Stimulated activated CD8-positive, alpha-beta memory T cell treated with anti-CD3 and anti-CD28 coated beads, Interleukin-15, amount 100 ng/mL, for 48 hours (primary cell): ENCODE results near the gene MPDZ.

ENCODE experiments used
- DNase-seq, 2 donors: peaks; one replicate each; pipeline ENCODE4 v3.0.0-alpha.2; 2020; ENCODE audit warnings: low read depth in 2 of 2

The MPDZ gene, protein sequence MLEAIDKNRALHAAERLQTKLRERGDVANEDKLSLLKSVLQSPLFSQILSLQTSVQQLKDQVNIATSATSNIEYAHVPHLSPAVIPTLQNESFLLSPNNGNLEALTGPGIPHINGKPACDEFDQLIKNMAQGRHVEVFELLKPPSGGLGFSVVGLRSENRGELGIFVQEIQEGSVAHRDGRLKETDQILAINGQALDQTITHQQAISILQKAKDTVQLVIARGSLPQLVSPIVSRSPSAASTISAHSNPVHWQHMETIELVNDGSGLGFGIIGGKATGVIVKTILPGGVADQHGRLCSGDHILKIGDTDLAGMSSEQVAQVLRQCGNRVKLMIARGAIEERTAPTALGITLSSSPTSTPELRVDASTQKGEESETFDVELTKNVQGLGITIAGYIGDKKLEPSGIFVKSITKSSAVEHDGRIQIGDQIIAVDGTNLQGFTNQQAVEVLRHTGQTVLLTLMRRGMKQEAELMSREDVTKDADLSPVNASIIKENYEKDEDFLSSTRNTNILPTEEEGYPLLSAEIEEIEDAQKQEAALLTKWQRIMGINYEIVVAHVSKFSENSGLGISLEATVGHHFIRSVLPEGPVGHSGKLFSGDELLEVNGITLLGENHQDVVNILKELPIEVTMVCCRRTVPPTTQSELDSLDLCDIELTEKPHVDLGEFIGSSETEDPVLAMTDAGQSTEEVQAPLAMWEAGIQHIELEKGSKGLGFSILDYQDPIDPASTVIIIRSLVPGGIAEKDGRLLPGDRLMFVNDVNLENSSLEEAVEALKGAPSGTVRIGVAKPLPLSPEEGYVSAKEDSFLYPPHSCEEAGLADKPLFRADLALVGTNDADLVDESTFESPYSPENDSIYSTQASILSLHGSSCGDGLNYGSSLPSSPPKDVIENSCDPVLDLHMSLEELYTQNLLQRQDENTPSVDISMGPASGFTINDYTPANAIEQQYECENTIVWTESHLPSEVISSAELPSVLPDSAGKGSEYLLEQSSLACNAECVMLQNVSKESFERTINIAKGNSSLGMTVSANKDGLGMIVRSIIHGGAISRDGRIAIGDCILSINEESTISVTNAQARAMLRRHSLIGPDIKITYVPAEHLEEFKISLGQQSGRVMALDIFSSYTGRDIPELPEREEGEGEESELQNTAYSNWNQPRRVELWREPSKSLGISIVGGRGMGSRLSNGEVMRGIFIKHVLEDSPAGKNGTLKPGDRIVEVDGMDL (N-terminal part only)

DNA sequence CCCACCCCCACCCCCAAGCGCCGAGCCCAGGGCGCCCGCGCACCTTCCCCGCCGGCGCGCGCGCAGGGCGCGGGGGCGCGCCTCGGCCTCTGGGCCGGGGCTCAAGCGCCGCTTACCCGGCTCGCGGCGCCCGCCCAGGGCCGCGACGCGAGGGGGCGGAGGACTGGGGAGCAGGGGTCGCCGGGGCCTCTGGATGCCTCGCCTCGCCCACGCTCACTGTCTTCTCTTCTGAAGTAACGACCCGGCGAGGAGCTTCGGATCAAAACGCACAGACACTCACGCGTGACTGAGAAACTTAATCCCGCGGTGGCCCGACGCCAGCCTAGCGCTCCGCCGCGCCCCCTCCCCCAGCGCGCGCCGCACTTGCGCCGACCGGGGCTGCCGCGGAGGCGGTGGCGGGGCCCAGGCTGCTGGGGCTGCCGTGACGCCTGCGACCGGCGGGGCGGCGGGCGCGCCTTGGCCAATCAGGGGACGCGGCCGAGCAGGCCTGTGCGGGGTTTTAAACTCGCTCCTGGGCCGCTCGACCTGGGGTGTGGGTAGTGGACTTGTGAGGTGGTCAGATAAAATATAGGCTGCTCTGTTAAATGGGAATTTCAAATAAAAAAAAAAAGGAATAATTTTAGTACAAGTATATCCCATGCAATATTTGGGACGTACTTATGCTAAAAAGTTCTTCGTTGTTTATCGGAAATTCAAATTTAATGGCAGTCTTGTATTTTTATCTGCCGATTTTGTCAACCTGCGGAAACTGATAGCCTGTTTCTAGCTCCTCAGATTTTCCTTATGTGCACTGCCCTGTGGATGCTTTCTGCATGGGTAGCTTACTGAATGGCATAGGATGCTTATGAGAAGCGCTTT is at the start of gene MPDZ:
MPDZ (minus strand) TSS at position 409 of the 858 bp plus-strand sequence. CDS start 29,377 bp downstream, outside the sequence.
- DNase-seq: no peak

- no peak for DNase-seq
These were observed 45.5 kb upstream of the MPDZ start for GRCh38 chr9:13324988-13325387.

DNA sequence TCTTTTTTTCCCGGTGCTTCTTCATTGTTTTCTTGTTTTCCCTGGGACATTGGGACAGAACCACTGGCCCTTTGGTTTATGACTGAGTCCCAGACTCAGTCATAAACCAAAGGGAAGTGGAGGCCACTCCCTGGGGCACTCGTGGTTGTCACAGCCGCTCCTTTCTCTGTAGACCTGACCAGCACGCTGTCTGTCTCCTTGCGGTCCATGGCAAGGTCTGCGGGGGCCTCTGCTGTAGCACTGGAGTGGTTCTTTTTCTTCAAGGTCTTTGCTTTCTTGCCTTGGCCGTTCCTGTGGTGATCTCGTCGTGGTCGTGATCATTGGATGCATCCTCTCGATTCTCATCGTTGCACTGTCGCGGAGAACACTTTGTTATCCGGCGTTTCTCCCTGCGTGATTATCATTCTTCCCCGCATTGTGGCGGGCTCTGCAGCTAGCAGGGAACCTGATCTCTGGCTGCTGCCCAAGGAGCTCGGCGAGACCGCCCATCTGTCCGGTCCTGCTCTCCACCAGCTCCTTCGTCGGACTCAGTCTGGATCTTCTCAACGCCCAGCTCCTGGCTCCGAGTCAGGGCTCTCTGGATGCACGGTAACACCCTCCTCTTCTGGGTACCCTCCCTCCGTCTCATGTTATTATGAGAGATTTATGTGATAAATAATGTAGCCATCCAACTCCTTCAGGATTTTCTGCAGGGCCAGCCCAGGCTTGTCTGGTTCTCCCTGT is 43.5 kb upstream of the MPDZ start:
- no peak for DNase-seq

DNA sequence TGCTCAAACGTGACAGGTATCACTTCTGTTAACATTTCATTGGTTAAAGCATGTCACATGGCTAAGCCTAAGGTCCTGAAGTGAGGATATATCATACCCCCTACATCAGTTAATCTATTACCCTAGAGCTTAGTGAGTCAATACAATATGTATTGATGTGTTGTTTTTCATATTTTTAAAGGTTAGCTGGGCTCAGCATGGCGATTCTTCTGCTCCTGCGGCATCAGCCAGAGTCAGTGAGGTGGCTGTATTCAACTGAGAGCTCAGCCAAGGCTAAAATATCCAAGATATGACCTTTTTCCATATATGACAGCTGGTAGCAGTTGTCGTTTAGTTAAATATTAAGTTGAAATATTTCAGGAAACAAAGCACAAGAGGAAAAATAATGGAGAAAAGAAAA is 38.5 kb upstream of the MPDZ start:
- no peak for DNase-seq

- no peak for DNase-seq
These were observed 17.5 kb upstream of the MPDZ start for GRCh38 chr9:13296972-13297371.

- DNase-seq: no peak
These were observed 16.1 kb upstream of the MPDZ start for GRCh38 chr9:13295556-13295955.

DNA sequence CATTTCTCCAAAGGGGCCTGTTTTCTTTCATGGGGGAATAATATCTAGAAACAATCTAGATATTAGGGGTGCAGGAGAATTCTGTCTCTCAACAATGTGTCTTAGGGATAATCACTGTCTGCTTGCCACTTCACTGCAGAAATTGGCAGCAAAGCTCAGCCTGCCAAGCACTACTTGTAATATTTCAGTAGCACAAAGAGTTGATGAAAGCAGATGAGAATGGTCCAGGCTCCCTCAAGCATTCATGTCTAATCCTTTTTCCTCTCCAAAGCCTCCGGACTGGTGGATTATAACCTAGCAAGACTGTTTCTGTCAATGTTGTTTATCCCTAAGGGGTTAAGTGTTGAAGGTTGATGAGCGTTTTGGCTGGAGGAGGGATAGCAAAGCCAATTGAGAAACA is 13.3 kb upstream of the MPDZ start:
- no peak for DNase-seq

DNA sequence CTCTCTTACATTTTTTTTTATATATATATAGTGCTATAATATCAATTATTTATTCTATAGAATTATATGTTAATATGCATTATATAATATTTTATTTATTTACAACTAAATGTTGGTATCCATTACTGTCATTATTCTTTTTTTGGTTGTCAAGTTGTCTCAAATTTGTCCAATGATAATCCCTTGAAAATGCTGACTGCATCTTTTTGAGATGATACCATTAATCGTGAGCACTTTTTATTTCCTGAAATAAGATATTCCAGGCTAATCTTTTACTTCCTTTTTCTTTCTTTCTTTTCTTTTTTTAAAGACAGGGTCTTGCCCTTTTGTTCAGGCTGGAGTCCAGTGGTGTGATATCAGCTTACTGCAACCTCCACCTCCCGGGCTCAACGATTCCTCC is 12.7 kb upstream of the MPDZ start:
- DNase-seq: no peak

GRCh38 chr9:13291718-13292117 is 12.2 kb upstream of the MPDZ start:
- no peak for DNase-seq

- no peak for DNase-seq
These were observed 4.5 kb upstream of the MPDZ start for GRCh38 chr9:13284011-13284410.

DNA sequence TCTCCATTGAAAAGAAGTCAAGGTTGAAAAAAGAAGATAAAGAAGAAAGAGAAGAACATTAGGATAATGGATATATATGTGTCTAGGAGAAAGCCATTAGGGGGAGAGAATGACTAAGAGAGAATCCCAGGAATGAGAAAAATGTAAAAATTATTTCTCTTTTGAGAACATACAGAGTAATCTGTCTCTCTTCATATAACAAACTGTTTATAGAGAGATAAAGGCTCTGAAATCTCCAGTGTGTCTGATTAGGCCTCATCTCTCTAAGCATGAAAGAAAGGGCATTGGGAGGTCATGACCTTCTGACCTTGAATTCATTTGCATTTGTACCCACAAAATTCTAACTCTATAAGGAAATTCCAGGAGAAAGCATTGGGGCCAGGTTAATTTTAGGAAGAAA is 3.5 kb upstream of the MPDZ start:
- no peak for DNase-seq

- DNase-seq: no peak
These were observed 2.0 kb upstream of the MPDZ start for GRCh38 chr9:13281356-13282016.

DNA sequence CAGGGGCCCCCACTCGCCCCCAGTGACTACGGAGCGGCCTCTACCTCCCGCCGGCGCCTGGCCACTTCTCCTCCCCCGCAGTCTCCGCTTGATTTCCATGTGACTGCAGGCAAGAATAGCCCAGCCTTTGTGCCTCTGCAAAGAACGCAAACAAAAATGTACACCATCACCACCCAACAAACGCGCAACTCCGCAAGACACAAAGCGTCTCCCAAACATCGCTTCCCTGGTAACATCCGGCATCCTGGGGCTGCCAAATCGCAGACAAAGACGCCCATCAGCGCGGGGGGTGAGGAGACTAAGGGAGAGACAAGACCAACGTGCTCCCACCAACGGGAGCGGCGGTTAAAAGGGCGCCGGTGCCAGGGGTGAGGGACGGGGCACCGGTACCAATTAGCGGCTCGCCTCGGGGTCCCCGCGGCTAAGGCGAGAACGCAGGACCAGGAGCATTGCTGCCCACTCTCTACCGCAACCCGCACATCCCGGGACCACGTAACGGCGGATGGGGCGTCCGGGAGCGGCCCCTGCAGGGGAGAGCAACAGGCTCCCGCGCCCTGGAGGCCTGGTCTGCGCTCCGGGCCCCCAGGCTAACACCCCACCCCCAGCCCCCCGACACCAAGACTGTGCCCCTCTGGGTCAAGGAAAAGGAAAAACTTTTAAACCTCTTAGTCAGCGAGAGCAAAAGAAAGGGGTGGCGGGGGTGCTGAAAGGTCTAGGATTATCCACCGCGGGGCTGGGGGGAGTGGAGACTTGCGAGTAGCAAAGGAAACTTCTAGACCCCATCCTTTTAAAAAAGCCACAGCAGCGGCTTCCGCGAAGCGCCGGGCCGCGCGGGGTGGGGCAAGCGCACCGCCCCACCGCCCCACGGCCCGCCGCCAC is 885 bp downstream of the MPDZ start:
- DNase-seq: no peak

DNA sequence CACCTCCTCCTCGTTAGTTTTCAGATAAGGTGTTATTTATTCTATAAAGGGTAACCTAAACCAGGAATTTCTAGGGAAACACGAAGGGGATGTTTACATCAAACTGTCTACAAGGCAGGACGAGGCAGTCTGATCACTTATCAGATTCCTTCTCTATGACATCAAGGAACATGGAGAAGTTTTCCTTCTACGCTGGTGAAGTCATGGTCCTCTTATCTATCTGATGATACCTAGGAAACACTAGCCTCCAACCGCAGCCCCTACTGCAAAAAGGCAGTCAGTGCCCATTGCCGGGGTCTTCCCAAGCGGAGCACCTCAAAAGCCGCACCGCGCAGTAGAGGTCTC is 1.5 kb downstream of the MPDZ start:
- no peak for DNase-seq

GRCh38 chr9:13274886-13275641 is 4.4 kb downstream of the MPDZ start:
- DNase-seq: no peak

GRCh38 chr9:13270734-13271133 is 8.8 kb downstream of the MPDZ start:
- no peak for DNase-seq

DNA sequence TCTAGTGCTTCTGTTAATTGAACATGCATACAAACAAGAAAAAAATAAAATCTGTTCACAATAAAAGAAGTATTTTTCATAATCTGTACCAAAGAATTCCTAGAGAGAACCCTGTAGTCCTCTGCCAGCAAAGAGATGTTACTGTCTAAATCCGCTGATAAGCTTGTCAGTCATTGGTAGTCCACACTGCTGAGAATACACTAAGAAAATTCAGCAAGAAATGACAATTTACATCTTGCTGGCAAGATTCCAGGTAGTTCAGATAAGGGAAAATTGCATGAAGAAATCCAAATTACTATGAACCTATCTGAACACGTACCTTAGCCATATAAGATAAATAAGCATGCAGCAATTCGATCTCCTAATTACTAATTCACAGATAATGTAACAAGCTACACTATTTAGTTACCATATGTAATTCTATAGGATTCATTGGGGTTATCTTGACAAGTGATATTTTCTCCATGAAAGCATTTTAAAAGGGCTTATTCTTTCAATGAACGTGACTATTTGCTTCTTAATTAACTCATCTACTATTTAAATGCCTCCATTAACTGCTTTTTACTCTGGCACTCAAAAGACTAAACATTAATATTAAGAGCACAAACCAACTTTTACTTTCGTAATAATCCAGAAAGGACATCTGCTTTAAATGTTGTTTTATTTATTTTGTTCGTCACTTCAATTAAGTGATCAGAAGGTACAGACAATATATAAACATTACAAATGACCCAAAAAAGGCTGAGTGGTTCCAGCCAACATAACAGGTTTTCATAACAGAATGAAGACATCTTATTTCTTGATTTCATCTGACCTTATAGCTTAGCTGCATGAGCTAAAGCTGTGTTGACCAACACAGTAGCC is 9.7 kb downstream of the MPDZ start:
- no peak for DNase-seq
